Stimulated activated CD8-positive, alpha-beta memory T cell treated with anti-CD3 and anti-CD28 coated beads, Interleukin-12 subunit alpha, Interleukin-12 subunit beta, amount 100 ng/mL, for 4 hours (primary cell): ENCODE measurements around the gene IPO11.
"Not testable (repeated sequence)": the region's sequence is repeated elsewhere in the genome, so short reads cannot be mapped to it uniquely, and the experiment has no call there.

Experiments
- DNase-seq: peaks from one replicate; pipeline ENCODE4 v3.0.0-alpha.2; 2020; ENCODE audit warnings: low read depth

IPO11 gene

GRCh38 chr5:62450259-62450658 is 37.7 kb downstream of the IPO11 start:
- no peak for DNase-seq

GRCh38 chr5:62457071-62457470 is 44.5 kb downstream of the IPO11 start:
- DNase-seq = no peak

GRCh38 chr5:62460578-62460983 is 48.0 kb downstream of the IPO11 start:
- DNase-seq = no peak

- no peak for DNase-seq
Observed at GRCh38 chr5:62461561-62461960, 49.0 kb downstream of the IPO11 start.

- DNase-seq = no peak
Observed at GRCh38 chr5:62465985-62466925, 53.7 kb downstream of the IPO11 start.

- DNase-seq = no peak
Observed at GRCh38 chr5:62473209-62473608, 60.6 kb downstream of the IPO11 start.

GRCh38 chr5:62475072-62475471 is 62.5 kb downstream of the IPO11 start:
- DNase-seq = no peak

GRCh38 chr5:62477801-62478200 is 65.2 kb downstream of the IPO11 start:
- DNase-seq = no peak

GRCh38 chr5:62483556-62483955 is 71.0 kb downstream of the IPO11 start:
- no peak for DNase-seq

GRCh38 chr5:62486672-62487071 is 74.1 kb downstream of the IPO11 start:
- no peak for DNase-seq

- DNase-seq = no peak
Observed at GRCh38 chr5:62488531-62488930, 76.0 kb downstream of the IPO11 start.

GRCh38 chr5:62489471-62489870 is 76.9 kb downstream of the IPO11 start:
- no peak for DNase-seq

GRCh38 chr5:62494772-62495171 is 82.2 kb downstream of the IPO11 start:
- DNase-seq = no peak

- no peak for DNase-seq
Observed at GRCh38 chr5:62496876-62497275, 84.3 kb downstream of the IPO11 start.

- DNase-seq = no peak
Observed at GRCh38 chr5:62498961-62499360, 86.4 kb downstream of the IPO11 start.

- DNase-seq = no peak
Observed at GRCh38 chr5:62499756-62500155, 87.2 kb downstream of the IPO11 start.

GRCh38 chr5:62502456-62503101 is 90.0 kb downstream of the IPO11 start:
- no peak for DNase-seq

GRCh38 chr5:62504129-62504528 is 91.6 kb downstream of the IPO11 start:
- no peak for DNase-seq

- no peak for DNase-seq
Observed at GRCh38 chr5:62506659-62507460, 94.3 kb downstream of the IPO11 start.

- DNase-seq = not testable (repeated sequence)
Observed at GRCh38 chr5:62508760-62509159, 96.2 kb downstream of the IPO11 start.

GRCh38 chr5:62509806-62510205 is 97.2 kb downstream of the IPO11 start:
- no peak for DNase-seq

GRCh38 chr5:62513085-62513484 is 100.5 kb downstream of the IPO11 start:
- not testable (repeated sequence) for DNase-seq
